ENCODE data around the gene SAMD7.

DNA sequence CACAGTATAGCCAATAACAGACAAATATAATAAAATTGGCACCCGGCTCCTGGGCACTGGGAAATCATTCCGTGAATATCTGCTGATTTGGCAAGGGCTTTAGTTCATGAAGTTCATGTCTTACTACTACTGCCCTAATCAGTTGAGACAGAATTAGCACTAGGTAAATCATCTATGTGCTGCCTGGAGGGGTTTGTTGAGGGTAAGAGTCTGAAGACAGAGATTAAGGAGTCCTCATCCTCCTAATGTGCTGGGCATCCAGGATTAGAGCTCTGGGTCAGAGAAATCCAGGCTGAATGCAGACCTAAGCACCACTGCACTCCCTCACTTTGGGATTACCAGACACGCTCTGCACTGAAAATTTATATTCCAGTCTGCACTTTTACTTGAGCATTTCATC lies 2.0 kb downstream of the SAMD7 start:
- no peak for TF ChIP-seq CTCF (optimal IDR thresholded peaks at IDR 0.05 in 1 of 3, IDR thresholded peaks at IDR 0.05 in 1 of 3, conservative IDR thresholded peaks at IDR 0.05 in 1 of 3; ENCODE audit: extremely low read depth in 1 of 3, insufficient read depth in 2 of 3, low read length in 3 of 3)
- TF ChIP-seq EZH2 (IDR thresholded peaks at IDR 0.05; ENCODE audit: low read length): no peak
